ENCODE data around the gene GLMP.

- TF ChIP-seq POLR2A (IDR thresholded peaks at IDR 0.05; ENCODE audit: low read length) (no peak), GATA1 (IDR thresholded peaks at IDR 0.05; ENCODE audit: low read depth, low read length) (no peak)
Measured at GRCh38 chr1:156337888-156338179, 42.4 kb upstream of the GLMP start.
